Nephron (organoid): ENCODE data around the gene ATXN7L1.
"Not testable (repeated sequence)": the region's sequence is repeated elsewhere in the genome, so short reads cannot be mapped to it uniquely, and the experiment has no call there.

ENCODE experiments used
- H3K27ac Mint-ChIP-seq, 3 experiments: 2 replicates each; pipeline ENCODE4 v1.8.0; 2020; ENCODE audit warnings: mixed read lengths in 3 of 3, mild to moderate bottlenecking in 2 of 3, moderate library complexity in 1 of 3
- H3K27me3 Mint-ChIP-seq: 2 replicates; pipeline ENCODE4 v1.8.0; 2021; ENCODE audit warnings: low read depth, mild to moderate bottlenecking, moderate library complexity, mixed read lengths
- H3K36me3 Mint-ChIP-seq: 2 replicates; pipeline ENCODE4 v1.8.0; 2020; ENCODE audit warnings: low read depth, mixed read lengths
- H3K4me1 Mint-ChIP-seq: 2 replicates; pipeline ENCODE4 v1.8.0; 2020; ENCODE audit warnings: mixed read lengths
- H3K4me3 Mint-ChIP-seq, 3 experiments: 2 replicates each; pipeline ENCODE4 v1.8.0; 2020; ENCODE audit warnings: mild to moderate bottlenecking in 3 of 3, mixed read lengths in 3 of 3, moderate library complexity in 2 of 3
- H3K9me3 Mint-ChIP-seq: 2 replicates; pipeline ENCODE4 v1.8.0; 2020; ENCODE audit warnings: mixed read lengths
- CTCF ChIP-seq, 3 experiments: fragments of 200-600 bp; sonication (generic); IDR thresholded peaks; one replicate each; pipeline ENCODE4 v1.5.0; 2021; ENCODE audit warnings: antibody characterized with exemption in 3 of 3; ENCODE audit not compliant: unreplicated experiment in 3 of 3

ATXN7L1 gene

DNA sequence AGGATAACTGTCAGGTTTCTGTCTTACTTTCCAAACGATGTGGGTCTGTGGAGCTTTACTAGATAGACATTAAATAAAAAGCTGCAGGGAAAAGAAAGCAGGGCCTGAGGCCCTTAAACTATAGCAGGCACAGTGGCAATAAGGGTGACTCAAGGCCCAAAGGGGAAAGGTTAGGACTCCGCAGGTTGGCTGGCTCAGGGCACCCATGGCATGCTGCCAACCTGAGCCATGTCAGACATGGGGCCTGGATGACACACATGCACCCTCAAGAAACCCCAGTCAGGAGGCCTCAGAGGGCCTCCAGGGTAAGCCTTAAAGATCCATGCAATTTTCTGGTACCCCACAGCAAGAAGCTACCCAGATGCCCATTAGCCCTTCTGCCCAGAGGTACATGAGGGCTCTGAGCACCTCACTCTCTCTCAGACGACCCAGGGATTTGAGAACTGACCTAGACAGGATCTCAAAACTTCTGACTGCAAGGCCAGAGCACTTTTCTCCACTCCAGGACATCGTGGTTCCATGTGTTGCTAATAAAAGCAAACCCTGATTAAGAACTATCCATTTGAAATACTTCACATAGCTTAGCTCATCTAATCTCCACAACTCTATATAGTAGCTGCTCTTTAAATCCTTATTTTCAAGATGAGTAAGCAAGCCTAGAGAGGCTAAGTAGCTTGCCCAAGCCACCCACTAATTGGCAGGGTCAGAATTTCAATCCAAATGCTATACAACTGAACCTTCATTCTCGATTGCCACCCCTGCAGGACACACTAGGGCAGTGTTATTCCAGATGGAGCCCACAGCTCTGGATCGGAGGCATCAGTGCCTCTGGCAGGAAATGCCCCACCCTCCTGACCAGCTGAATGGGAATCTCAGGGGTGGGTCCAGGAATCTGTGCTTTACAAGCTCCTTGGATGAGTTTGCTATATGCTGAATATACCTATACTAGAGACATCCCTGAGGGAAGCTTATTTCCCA lies 162.6 kb downstream of the ATXN7L1 start:
- Mint-ChIP-seq H3K27ac (no peak overlapping the region), H3K36me3 (peaks cover 35% of the 10 kb centered on the region), H3K4me1 (no peaks in the 10 kb centered on the region), H3K4me3 (no peak overlapping the region), H3K27me3 (no peaks in the 10 kb centered on the region), H3K9me3 (peaks cover 25% of the 10 kb centered on the region)
- no peak for TF ChIP-seq CTCF (IDR thresholded peaks at IDR 0.05; ENCODE audit: unreplicated experiment in 3 of 3)

- H3K27ac Mint-ChIP-seq, result no peak overlapping the region
- H3K9me3 Mint-ChIP-seq, result peaks cover 25% of the 10 kb centered on the region
- H3K27me3 Mint-ChIP-seq, result no peaks in the 10 kb centered on the region
- no peak for TF ChIP-seq CTCF (IDR thresholded peaks at IDR 0.05; ENCODE audit: unreplicated experiment in 3 of 3)
- no peak overlapping the region for H3K4me3 Mint-ChIP-seq
- no peaks in the 10 kb centered on the region for H3K4me1 Mint-ChIP-seq
- H3K36me3 Mint-ChIP-seq, result peaks cover 41% of the 10 kb centered on the region
Observed at GRCh38 chr7:105712877-105713276, 163.5 kb downstream of the ATXN7L1 start.

- no peaks in the 10 kb centered on the region for H3K4me1 Mint-ChIP-seq
- no peak overlapping the region for H3K4me3 Mint-ChIP-seq
- TF ChIP-seq CTCF (IDR thresholded peaks at IDR 0.05; ENCODE audit: unreplicated experiment in 3 of 3), result no peak
- H3K9me3 Mint-ChIP-seq, result peaks cover 25% of the 10 kb centered on the region
- H3K36me3 Mint-ChIP-seq, result peaks cover 50% of the 10 kb centered on the region
- H3K27me3 Mint-ChIP-seq, result no peaks in the 10 kb centered on the region
- no peak overlapping the region for H3K27ac Mint-ChIP-seq
Observed at GRCh38 chr7:105711726-105712402, 164.5 kb downstream of the ATXN7L1 start.

- H3K27ac Mint-ChIP-seq, H3K4me3 Mint-ChIP-seq, H3K27me3 Mint-ChIP-seq, H3K4me1 Mint-ChIP-seq: not testable (repeated sequence)
- Mint-ChIP-seq H3K9me3 (peaks cover 25% of the 10 kb centered on the region), H3K36me3 (peaks cover 57% of the 10 kb centered on the region)
Observed at GRCh38 chr7:105710720-105711119, 165.7 kb downstream of the ATXN7L1 start.

- H3K9me3 Mint-ChIP-seq, result peaks cover 25% of the 10 kb centered on the region
- TF ChIP-seq CTCF (IDR thresholded peaks at IDR 0.05; ENCODE audit: unreplicated experiment in 3 of 3), result no peak
- H3K36me3 Mint-ChIP-seq, result peaks cover 57% of the 10 kb centered on the region
- no peaks in the 10 kb centered on the region for H3K4me1 Mint-ChIP-seq
- no peak overlapping the region for H3K4me3 Mint-ChIP-seq
- no peaks in the 10 kb centered on the region for H3K27me3 Mint-ChIP-seq
- no peak overlapping the region for H3K27ac Mint-ChIP-seq
Observed at GRCh38 chr7:105708763-105709080, 167.7 kb downstream of the ATXN7L1 start.

DNA sequence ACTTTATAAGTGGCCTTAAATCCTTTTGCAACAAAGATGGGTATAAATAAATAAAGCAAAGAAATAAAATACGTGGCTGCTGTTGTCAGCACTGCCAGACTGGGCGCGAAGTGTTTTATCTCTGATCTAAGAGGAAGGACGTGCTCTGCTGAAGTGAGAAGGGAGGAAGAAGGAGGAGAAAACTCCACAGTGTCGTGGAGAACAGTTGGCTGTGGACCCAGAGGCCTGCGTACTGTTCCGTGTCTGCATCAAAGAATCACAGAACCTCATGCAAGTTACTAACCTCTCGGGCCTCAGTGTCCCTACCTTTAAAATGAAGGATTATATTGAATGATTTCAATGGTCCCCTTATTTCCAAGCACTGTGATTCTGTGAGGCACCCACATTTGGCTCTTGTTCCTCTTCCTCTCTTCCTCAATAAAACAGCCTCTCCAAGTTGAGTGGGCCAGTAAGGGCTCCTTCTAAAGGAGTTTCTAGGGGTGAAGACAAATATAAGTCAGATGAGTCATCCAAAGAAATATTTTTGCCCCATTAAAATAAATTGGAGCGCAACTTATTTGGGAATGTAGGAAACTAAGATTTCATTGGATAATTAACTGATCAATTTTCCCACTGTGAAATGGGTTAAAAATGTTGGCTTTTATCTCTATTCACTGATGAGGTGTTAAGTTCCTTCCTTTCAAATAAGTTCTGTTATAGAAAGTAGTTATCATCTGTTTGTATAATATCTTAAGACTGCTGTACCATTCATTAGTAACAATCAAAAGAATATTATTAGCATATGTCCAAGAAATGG lies 168.2 kb downstream of the ATXN7L1 start:
- Mint-ChIP-seq H3K27me3 (no peaks in the 10 kb centered on the region), H3K36me3 (peaks cover 53% of the 10 kb centered on the region), H3K4me1 (no peaks in the 10 kb centered on the region), H3K4me3 (no peak overlapping the region), H3K9me3 (peaks cover 25% of the 10 kb centered on the region), H3K27ac (no peak overlapping the region)
- no peak for TF ChIP-seq CTCF (IDR thresholded peaks at IDR 0.05; ENCODE audit: unreplicated experiment in 3 of 3)
